Stimulated activated CD8-positive, alpha-beta memory T cell treated with anti-CD3 and anti-CD28 coated beads, Interleukin-4, amount 100 ng/mL, for 24 hours (primary cell): Measurements from ENCODE around the gene AP1S1.
A peak's percentile ranks its signal among the peaks of the same experiment; 100 is the strongest.
"Not testable (repeated sequence)": the region's sequence is repeated elsewhere in the genome, so short reads cannot be mapped to it uniquely, and the experiment has no call there.

ENCODE experiments used
- DNase-seq: peaks from one replicate; pipeline ENCODE4 v3.0.0-alpha.2; 2020; ENCODE audit warnings: low read depth

Gene AP1S1

DNA sequence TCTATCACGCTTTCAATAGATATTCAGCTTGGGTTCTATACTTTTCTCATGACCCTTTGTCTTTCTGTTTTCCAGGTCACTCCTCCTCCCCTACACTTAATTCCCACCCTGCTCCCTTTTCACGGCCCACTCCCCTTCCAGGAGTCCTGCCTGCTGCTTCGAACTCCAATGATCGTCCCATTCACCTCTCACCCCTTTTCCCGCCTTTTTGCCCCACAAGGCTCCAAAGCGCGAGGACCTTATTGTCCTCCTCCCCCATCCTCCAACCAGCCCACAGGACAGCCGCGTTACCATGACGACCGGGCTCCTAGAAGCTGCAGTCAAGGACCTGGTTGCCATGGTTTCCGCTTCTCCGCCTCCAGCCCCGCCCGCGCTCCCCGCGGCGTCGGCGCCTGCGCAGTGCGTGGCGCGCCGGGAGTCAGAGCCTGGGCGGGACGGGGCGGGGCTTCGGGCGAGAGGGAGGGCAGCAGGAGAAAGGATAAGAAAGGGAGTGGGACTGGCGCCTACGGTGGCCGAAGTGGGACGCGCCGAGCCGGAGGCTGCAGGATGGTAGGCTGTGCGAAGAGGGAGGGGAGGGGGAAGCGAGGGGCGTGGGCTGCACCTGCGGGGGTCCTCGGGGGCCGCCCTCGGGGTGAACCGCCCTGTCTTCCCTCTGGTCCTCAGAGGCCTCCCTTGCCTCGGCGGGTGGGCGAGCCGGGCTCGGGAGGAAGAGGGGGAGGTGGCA is at the start of gene AP1S1:
AP1S1 (plus strand) TSS at position 508 of the 724 bp plus-strand sequence; CDS start at position 547, 39 bp downstream.
- peak; percentile 89 for DNase-seq

DNA sequence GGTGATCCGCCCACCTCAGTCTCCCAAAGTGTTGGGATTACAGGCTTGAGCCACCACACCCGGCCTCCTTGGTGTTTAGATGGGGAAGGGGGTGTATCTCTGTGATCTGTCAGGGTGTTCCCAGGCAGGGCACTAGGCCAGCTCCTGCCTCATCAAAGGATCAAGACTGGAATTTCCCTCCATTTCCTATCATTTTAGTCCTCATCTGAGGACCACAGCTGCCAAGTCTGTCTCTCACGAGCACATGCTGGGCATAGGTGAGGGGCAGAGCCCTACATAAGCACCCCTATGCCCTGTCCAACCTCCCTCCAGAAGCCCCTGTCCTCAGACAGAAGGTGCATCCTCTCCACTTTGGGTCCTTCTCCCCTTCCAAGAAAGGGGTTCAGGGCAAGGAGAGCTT is 49.5 kb upstream of the AP1S1 start:
- no peak for DNase-seq

GRCh38 chr7:101105248-101105647 is 49.0 kb upstream of the AP1S1 start:
- not testable (repeated sequence) for DNase-seq

GRCh38 chr7:101106386-101106785 is 47.9 kb upstream of the AP1S1 start:
- DNase-seq, result no peak

DNA sequence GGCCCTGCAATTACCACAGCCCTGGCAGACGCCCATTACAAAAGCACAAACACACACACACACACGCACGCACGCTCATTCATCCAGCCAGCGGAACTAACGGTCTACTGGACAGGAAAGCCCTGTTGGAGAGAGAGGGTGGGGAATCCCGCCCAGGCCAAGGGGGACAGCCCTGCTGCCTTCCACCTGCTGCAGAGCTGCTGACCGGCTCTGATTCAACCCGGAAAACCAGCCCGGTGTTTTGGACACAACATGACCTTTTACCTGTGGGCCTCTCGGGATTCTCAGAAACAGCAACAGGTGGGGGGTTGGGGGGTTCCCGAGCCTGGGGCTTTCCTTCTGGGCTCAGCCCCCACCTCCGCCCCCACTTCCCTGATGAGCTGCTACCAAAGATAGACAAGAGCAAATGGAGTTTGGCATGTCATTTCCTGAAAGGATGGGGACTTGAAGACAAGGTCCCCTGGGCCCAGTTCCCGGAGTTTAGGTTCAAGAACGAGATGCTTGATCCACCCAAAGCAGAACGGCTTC is 45.9 kb upstream of the AP1S1 start:
- DNase-seq, result no peak

GRCh38 chr7:101108961-101109360 is 45.3 kb upstream of the AP1S1 start:
- no peak for DNase-seq

DNA sequence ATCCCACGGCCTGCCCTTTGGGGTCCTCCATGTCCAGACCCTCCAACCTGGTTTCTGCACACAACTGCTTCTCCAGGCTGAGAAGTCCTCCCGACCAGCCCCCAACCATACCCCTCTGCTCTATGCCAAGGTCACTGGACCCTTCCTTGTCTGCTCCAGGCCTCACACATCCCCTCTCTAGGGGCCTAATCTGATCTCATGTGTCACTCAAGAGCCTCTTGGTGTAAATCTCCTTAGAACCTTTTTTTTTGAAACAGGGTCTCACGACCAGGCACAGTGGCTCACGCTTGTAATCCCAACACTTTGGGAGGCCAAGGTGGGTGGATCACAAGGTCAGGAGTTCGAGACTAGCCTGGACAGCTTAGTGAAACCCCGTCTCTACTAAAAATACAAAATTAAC is 44.9 kb upstream of the AP1S1 start:
- DNase-seq, result no peak

DNA sequence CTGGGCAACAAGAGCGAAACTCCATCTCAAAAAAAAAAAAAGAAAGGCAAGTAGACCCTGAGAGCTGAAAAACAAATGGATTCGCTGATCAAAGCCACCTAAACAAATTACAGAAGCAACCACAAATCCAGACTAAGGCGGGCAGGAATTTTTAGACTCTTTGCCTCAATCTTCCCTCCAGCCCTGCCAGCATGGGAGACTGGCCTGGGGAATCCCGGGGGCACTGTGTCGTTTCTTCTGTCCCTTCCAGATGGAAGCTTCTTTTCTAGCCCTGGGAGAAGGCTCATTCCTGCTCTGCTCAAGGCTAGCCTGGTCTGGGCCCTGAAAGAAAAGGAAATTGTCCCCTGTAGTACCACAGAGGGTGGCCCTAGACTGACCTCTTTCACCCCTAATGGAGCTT is 43.0 kb upstream of the AP1S1 start:
- no peak for DNase-seq

- no peak for DNase-seq
These were observed 42.0 kb upstream of the AP1S1 start for GRCh38 chr7:101112233-101112632.

DNA sequence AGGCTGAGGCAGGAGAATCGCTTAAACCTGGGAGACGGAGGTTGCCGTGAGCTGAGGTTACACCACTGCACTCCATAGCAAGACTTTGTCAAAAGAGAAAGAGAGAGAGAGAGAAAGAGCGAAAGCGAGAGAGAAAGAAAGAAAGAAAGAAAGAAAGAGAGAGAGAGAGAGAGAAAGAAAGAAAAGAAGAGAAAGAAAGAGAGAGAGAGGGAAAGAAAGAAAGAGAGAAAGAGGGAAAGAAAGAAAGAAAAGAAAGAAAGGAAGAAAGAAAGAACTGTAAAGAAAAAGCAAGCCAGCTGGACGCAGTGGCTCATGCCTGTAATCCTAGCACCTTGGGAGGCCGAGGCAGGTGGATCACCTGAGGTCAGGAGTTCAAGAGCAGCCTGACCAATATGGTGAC is 41.1 kb upstream of the AP1S1 start:
- not testable (repeated sequence) for DNase-seq

DNA sequence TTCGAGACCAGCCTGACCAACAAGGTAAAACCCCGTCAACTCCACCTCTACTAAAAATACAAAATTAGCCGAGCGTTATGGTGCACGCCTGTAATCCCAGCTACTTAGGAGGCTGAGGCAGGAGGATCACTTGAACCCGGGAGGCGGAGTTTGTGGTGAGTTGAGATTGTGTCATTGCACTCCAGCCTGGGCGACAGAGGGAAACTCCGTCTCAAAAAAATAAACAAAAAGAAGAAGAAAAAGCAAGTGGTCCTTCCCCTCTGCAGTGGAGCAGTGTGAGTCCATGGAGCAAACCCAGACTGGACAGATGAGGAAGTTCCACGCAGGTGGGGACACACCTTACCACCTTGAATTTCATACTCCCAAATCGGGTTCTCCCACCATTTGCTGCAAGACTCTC is 40.4 kb upstream of the AP1S1 start:
- no peak for DNase-seq

- no peak for DNase-seq
These were observed 39.8 kb upstream of the AP1S1 start for GRCh38 chr7:101114492-101114891.

GRCh38 chr7:101115215-101115614 is 39.1 kb upstream of the AP1S1 start:
- DNase-seq, result no peak

GRCh38 chr7:101116898-101117297 is 37.4 kb upstream of the AP1S1 start:
- DNase-seq, result no peak

- DNase-seq, result no peak
These were observed 35.4 kb upstream of the AP1S1 start for GRCh38 chr7:101118856-101119255.

- no peak for DNase-seq
These were observed 34.4 kb upstream of the AP1S1 start for GRCh38 chr7:101119876-101120275.

GRCh38 chr7:101120315-101120714 is 34.0 kb upstream of the AP1S1 start:
- DNase-seq, result no peak

- DNase-seq, result not testable (repeated sequence)
These were observed 32.7 kb upstream of the AP1S1 start for GRCh38 chr7:101121631-101121990.

DNA sequence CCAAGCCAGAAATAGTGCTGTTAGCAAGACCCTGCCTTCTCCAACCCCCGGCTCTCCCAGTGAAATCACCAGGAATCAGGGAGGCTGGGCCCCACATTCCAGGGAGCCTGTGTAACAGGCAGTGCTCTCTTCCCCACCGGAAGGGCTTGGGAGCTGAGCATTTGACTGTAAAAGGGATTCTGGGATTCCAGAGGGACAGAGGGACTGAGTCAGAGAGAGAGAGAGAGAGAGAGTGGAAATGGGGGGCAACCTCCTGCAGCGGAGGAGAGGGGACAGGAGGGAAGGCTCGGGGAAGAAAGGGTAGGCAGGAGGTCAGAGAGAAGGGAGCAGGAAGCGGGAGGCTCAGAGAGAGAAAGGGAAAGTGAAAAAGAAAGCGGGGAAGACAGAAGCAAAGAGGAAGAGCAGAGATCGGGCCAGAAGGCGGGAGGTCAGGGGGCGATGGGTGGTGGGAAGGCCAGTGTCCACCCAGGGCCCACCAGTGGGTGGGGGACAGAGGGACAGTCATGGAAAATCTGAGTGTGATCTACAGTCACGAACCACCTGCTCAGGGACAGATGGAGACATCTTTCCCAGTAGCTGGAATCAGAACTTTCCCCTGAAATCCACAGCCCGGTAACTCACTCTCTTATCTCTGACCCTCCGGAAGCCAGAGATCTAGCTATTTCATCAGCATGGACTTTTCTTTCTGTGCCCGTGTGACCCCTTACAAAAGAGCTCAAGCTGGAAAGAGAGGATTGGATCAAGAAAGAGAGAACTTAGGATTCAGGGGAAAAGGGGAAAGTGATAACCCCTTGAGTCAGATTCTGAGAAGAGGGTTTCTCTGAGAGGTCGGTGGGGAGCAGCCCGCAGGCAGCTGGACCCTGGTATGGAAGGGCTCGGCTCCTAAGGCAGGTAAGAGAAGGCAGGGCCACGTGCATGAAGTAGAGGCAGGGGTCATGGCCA is 32.0 kb upstream of the AP1S1 start:
- no peak for DNase-seq

- no peak for DNase-seq
These were observed 31.2 kb upstream of the AP1S1 start for GRCh38 chr7:101122933-101123702.

GRCh38 chr7:101123703-101124068 is 30.6 kb upstream of the AP1S1 start:
- no peak for DNase-seq

GRCh38 chr7:101124376-101125056 is 29.8 kb upstream of the AP1S1 start:
- DNase-seq, result no peak
